Karpas-422 (cell line): ENCODE measurements around the gene JAKMIP1. TPM values are rescaled to one million over a fixed set of nuclear protein-coding genes. Genes with fewer than 3 reads are reported as not detected.
A peak's percentile ranks its signal among the peaks of the same experiment; 100 is the strongest.

ENCODE experiments used
- DNase-seq: peaks from one replicate; pipeline ENCODE4 v3.0.0-alpha.2; 2015
- H2AFZ ChIP-seq: fragments of 200-600 bp; sonication (generic); 2 replicates; pipeline ENCODE4 v1.6.1; 2014; ENCODE audit warnings: antibody characterized with exemption, low read length, mixed read lengths
- H3K27ac ChIP-seq: fragments of 200-600 bp; sonication (generic); 2 replicates; pipeline ENCODE4 v1.5.1; 2014; ENCODE audit warnings: mild to moderate bottlenecking, low read length, moderate library complexity
- H3K27me3 ChIP-seq: fragments of 200-600 bp; sonication (generic); 2 replicates; pipeline ENCODE4 v1.6.1; 2014; ENCODE audit warnings: low read length, mixed read lengths
- H3K36me3 ChIP-seq: fragments of 200-600 bp; sonication (generic); 2 replicates; pipeline ENCODE4 v1.6.1; 2014; ENCODE audit warnings: low read length, mixed read lengths; ENCODE audit not compliant: insufficient read depth
- H3K4me1 ChIP-seq: fragments of 200-600 bp; sonication (generic); 2 replicates; pipeline ENCODE4 v1.6.1; 2014; ENCODE audit warnings: mild to moderate bottlenecking, low read length, mixed read lengths
- H3K4me2 ChIP-seq: fragments of 200-600 bp; sonication (generic); 2 replicates; pipeline ENCODE4 v1.6.1; 2014; ENCODE audit warnings: low read length, low read depth, mild to moderate bottlenecking; ENCODE audit not compliant: poor library complexity, severe bottlenecking
- H3K4me3 ChIP-seq: fragments of 200-600 bp; sonication (generic); 2 replicates; pipeline ENCODE4 v1.5.1; 2014; ENCODE audit warnings: mild to moderate bottlenecking, antibody characterized with exemption, low read length, mixed read lengths
- H3K79me2 ChIP-seq: fragments of 200-600 bp; sonication (generic); 2 replicates; pipeline ENCODE4 v1.6.1; 2014; ENCODE audit warnings: mild to moderate bottlenecking, low read length, mixed read lengths
- H3K9ac ChIP-seq: fragments of 200-600 bp; sonication (generic); 2 replicates; pipeline ENCODE4 v1.6.0; 2014; ENCODE audit warnings: low read length
- H3K9me2 ChIP-seq: fragments of 200-600 bp; sonication (generic), shearing (Covaris generic); replicated peaks from 2 replicates; pipeline ENCODE4 v1.6.0; 2014; ENCODE audit warnings: mild to moderate bottlenecking, low read length, moderate library complexity; ENCODE audit not compliant: insufficient read depth
- H3K9me3 ChIP-seq: fragments of 300-700, 200-600 bp; sonication (generic); 2 replicates; pipeline ENCODE4 v1.6.1; 2014; ENCODE audit warnings: low read length, mixed read lengths
- H4K20me1 ChIP-seq: fragments of 200-600 bp; sonication (generic); 2 replicates; pipeline ENCODE4 v1.6.1; 2014; ENCODE audit warnings: mild to moderate bottlenecking, antibody characterized with exemption, low read length, low read depth; ENCODE audit not compliant: insufficient read depth
- total RNA-seq: library from RNA; depleted of rRNA; stranded (reverse); fragments of >200 nt; shearing (Covaris generic); gene quantifications from 2 replicates; pipeline ENCODE4 v1.2.3, GENCODE V29; 2014; ENCODE audit warnings: low replicate concordance; rRNA removed

JAKMIP1 gene
- total RNA-seq, 1 experiment from 2014 or later, result not detected

GRCh38 chr4:5984843-5985242 lies 215.5 kb downstream of the JAKMIP1 start:
- no peak for DNase-seq
- no peak overlapping the region for H2AFZ ChIP-seq
- H3K27ac ChIP-seq, result no peak overlapping the region
- H3K9me2 ChIP-seq, result no peaks in the 10 kb centered on the region
- H4K20me1 ChIP-seq, result no peaks in the 10 kb centered on the region
- no peak overlapping the region for H3K4me3 ChIP-seq
- H3K36me3 ChIP-seq, result no peaks in the 10 kb centered on the region; the same call in 1 of the 2 replicates
- peaks cover 52% of the 10 kb centered on the region for H3K4me1 ChIP-seq
- H3K9me3 ChIP-seq, result peaks cover 17% of the 10 kb centered on the region
- H3K9ac ChIP-seq, result no peak overlapping the region
- no peaks in the 10 kb centered on the region for H3K79me2 ChIP-seq
- no peak overlapping the region for H3K4me2 ChIP-seq
- H3K27me3 ChIP-seq, result peaks cover 6% of the 10 kb centered on the region

GRCh38 chr4:5982156-5982973 lies 218.0 kb downstream of the JAKMIP1 start:
- Histone ChIP-seq H3K9me2 (no peaks in the 10 kb centered on the region), H3K4me2 (peak overlapping the region; percentile 51), H3K9ac (peak overlapping the region; percentile 25; the same call in 1 of the 2 replicates), H3K79me2 (no peaks in the 10 kb centered on the region), H3K4me1 (peaks cover 52% of the 10 kb centered on the region), H2AFZ (no peak overlapping the region), H4K20me1 (no peaks in the 10 kb centered on the region), H3K36me3 (no peaks in the 10 kb centered on the region; the same call in 1 of the 2 replicates), H3K4me3 (peak overlapping the region; percentile 13; the same call in 1 of the 2 replicates), H3K27ac (no peak overlapping the region), H3K27me3 (peaks cover 6% of the 10 kb centered on the region), H3K9me3 (peaks cover 17% of the 10 kb centered on the region)
- peak; percentile 62 for DNase-seq

- DNase-seq, result no peak
- no peaks in the 10 kb centered on the region; the same call in 1 of the 2 replicates for H3K36me3 ChIP-seq
- no peak overlapping the region for H3K4me3 ChIP-seq
- H2AFZ ChIP-seq, result no peak overlapping the region
- H3K9me3 ChIP-seq, result peaks cover 17% of the 10 kb centered on the region
- H3K4me2 ChIP-seq, result peak overlapping the region; percentile 34
- no peaks in the 10 kb centered on the region for H3K9me2 ChIP-seq
- H4K20me1 ChIP-seq, result no peaks in the 10 kb centered on the region
- H3K79me2 ChIP-seq, result no peaks in the 10 kb centered on the region
- H3K4me1 ChIP-seq, result peaks cover 56% of the 10 kb centered on the region
- H3K27ac ChIP-seq, result no peak overlapping the region
- peaks cover 6% of the 10 kb centered on the region for H3K27me3 ChIP-seq
- no peak overlapping the region for H3K9ac ChIP-seq
Measured at GRCh38 chr4:5980436-5981155, 219.8 kb downstream of the JAKMIP1 start.

- H2AFZ ChIP-seq, result no peak overlapping the region
- peak; percentile 78 for DNase-seq
Measured at GRCh38 chr4:5979981-5980380, 220.4 kb downstream of the JAKMIP1 start.

GRCh38 chr4:5976921-5977320 lies 223.4 kb downstream of the JAKMIP1 start:
- no peak overlapping the region for H3K4me3 ChIP-seq
- no peak overlapping the region for H3K27ac ChIP-seq
- no peak for DNase-seq

More at GRCh38 chr4:5979981-5980380, 220.4 kb downstream of the JAKMIP1 start:
- no peaks in the 10 kb centered on the region; the same call in 1 of the 2 replicates for H3K36me3 ChIP-seq
- H3K9me3 ChIP-seq, result peaks cover 16% of the 10 kb centered on the region
- H3K4me2 ChIP-seq, result peak overlapping the region; percentile 34
- H3K27me3 ChIP-seq, result peaks cover 6% of the 10 kb centered on the region
- peaks cover 56% of the 10 kb centered on the region for H3K4me1 ChIP-seq
- 0 out of 2 replicates have a peak overlapping the region, but pooled peaks have one; percentile 15 for H3K9ac ChIP-seq
- H3K79me2 ChIP-seq, result no peaks in the 10 kb centered on the region
- no peak overlapping the region for H3K27ac ChIP-seq
- H3K4me3 ChIP-seq, result no peak overlapping the region
- H4K20me1 ChIP-seq, result no peaks in the 10 kb centered on the region
- no peaks in the 10 kb centered on the region for H3K9me2 ChIP-seq

GRCh38 chr4:5976431-5976830 lies 223.9 kb downstream of the JAKMIP1 start:
- H3K79me2 ChIP-seq, result no peaks in the 10 kb centered on the region
- H3K4me3 ChIP-seq, result no peak overlapping the region
- no peaks in the 10 kb centered on the region for H3K27me3 ChIP-seq
- no peak overlapping the region for H2AFZ ChIP-seq
- no peaks in the 10 kb centered on the region for H3K36me3 ChIP-seq
- DNase-seq, result peak; percentile 66
- H3K4me1 ChIP-seq, result peaks cover 50% of the 10 kb centered on the region
- no peaks in the 10 kb centered on the region for H3K9me2 ChIP-seq
- H3K27ac ChIP-seq, result no peak overlapping the region
- H4K20me1 ChIP-seq, result no peaks in the 10 kb centered on the region
- H3K9ac ChIP-seq, result no peak overlapping the region
- H3K9me3 ChIP-seq, result no peaks in the 10 kb centered on the region
- no peak overlapping the region for H3K4me2 ChIP-seq

More at GRCh38 chr4:5976921-5977320, 223.4 kb downstream of the JAKMIP1 start:
- no peaks in the 10 kb centered on the region for H3K9me3 ChIP-seq
- H4K20me1 ChIP-seq, result no peaks in the 10 kb centered on the region
- no peaks in the 10 kb centered on the region for H3K27me3 ChIP-seq
- H3K4me1 ChIP-seq, result peaks cover 50% of the 10 kb centered on the region
- no peaks in the 10 kb centered on the region for H3K36me3 ChIP-seq
- H3K79me2 ChIP-seq, result no peaks in the 10 kb centered on the region
- no peaks in the 10 kb centered on the region for H3K9me2 ChIP-seq
- H3K9ac ChIP-seq, result no peak overlapping the region
- H3K4me2 ChIP-seq, result no peak overlapping the region
- H2AFZ ChIP-seq, result no peak overlapping the region

Other genes starting within 250 kb of the JAKMIP1 start
- gene C4orf50, start 182.1 kb downstream of the JAKMIP1 start, total RNA-seq, result 0.19 and 0.32 TPM in 2 replicates
- 0.76 and 0.89 TPM in 2 replicates for gene WFS1, start 69.3 kb upstream of the JAKMIP1 start, total RNA-seq